Heart left ventricle (tissue), 16 donors: ENCODE measurements around the gene IGFL4. TPM values are rescaled to one million over a fixed set of nuclear protein-coding genes. Genes with fewer than 3 reads are reported as not detected.
A peak's percentile ranks its signal among the peaks of the same experiment; 100 is the strongest.
"Not testable (repeated sequence)": the region's sequence is repeated elsewhere in the genome, so short reads cannot be mapped to it uniquely, and the experiment has no call there.

Experiments
- ATAC-seq, 4 donors: fragments of 200-7000 bp; cut with Tn5 transposase; one replicate each; pipeline ENCODE4 v1.9.1; 2020 to 2022; ENCODE audit warnings: moderate library complexity in 4 of 4, mild to moderate bottlenecking in 3 of 4, moderate number of reproducible peaks in 1 of 4
- DNase-seq, 5 donors: peaks; one replicate each; pipeline ENCODE4 v3.0.0-alpha.2; 2020
- H3K27ac ChIP-seq, 12 donors: fragments of 200-600 bp; sonication (generic) in 4 of 12; one replicate each; pipeline versions ENCODE4 v1.5.0 to v1.8.0; 2016 to 2022; ENCODE audit warnings: mild to moderate bottlenecking in 2 of 12
- H3K27me3 ChIP-seq, 9 donors: fragments of 200-600 bp; sonication (generic) in 2 of 9; one replicate each; pipeline versions ENCODE4 v1.5.1 to v1.8.0; 2016 to 2022; ENCODE audit warnings: mild to moderate bottlenecking in 3 of 9
- H3K36me3 ChIP-seq, 9 donors: fragments of 200-600 bp; sonication (generic) in 2 of 9; one replicate each; pipeline versions ENCODE4 v1.5.0 to v1.8.0; 2018 to 2022; ENCODE audit warnings: mild to moderate bottlenecking in 2 of 9
- H3K4me1 ChIP-seq, 12 donors: fragments of 200-600 bp; sonication (generic) in 4 of 12; one replicate each; pipeline versions ENCODE4 v1.5.0 to v1.8.0; 2016 to 2022; ENCODE audit warnings: mild to moderate bottlenecking in 3 of 12
- H3K4me3 ChIP-seq, 12 donors: fragments of 200-600 bp; sonication (generic) in 4 of 12; one replicate each; pipeline versions ENCODE4 v1.5.0 to v1.8.0; 2017 to 2022; ENCODE audit warnings: mild to moderate bottlenecking in 9 of 12, moderate library complexity in 4 of 12
- H3K9me3 ChIP-seq, 12 donors: fragments of 200-600 bp; sonication (generic) in 4 of 12; one replicate each; pipeline versions ENCODE4 v1.5.0 to v1.8.0; 2016 to 2022; ENCODE audit warnings: mild to moderate bottlenecking in 1 of 12
- CTCF ChIP-seq, 12 donors: fragments of 200-600 bp; sonication (generic) in 4 of 12; IDR thresholded peaks; one replicate each; pipeline versions ENCODE4 v1.5.0 to v1.8.0; 2018 to 2022; ENCODE audit warnings: antibody characterized with exemption in 12 of 12, mild to moderate bottlenecking in 5 of 12
- POLR2A ChIP-seq, 2 donors: fragments of 450-650 bp; IDR thresholded peaks; one replicate each; pipeline ENCODE4 v1.6.1; 2017; ENCODE audit warnings: antibody characterized with exemption in 2 of 2, mild to moderate bottlenecking in 2 of 2, moderate library complexity in 2 of 2
- WGBS, 4 donors: extraction: QIAGEN DNeasy Blood & Tissue Kit in 2 of 4; methylation state at CpG; one replicate each; pipeline versions ENCODE4 v1.1.5 to v1.1.7; 2013 to 2018; 5-methylcytosine and 5-hydroxymethylcytosine counted together
- intact Hi-C, 10 donors: fragments of 100-400 bp; cut with DNase I; formaldehyde crosslinking; loops; one replicate each; pipeline versions ENCODE4 v1.11.1 to v1.14.2; 2022
- polyA plus RNA-seq, 2 donors: library from polyadenylated mRNA; stranded (reverse); fragments of 200-250 nt; gene quantifications; one replicate each; pipeline ENCODE4 v1.2.3, GENCODE V29; 2013
- total RNA-seq, 9 donors: library from RNA; depleted of rRNA in 2 of 9; stranded (reverse); fragments of >200 nt in 2 of 9; fragmentation: NEBNext Ultra II Directional in 3 of 9; extraction: Animal tissue kit (Norgen Biotek cat#: 25700) in 3 of 9; gene quantifications; one replicate each; pipeline versions ENCODE4 v1.1.0 to v1.2.4, GENCODE V29; 2016 to 2023
- donor health status: ischemic (EF 13 %, LVEDD 7.1; RV severe dilation, severe dysfunction).
- donor health status: healthy with polysubstance abuse.
- donor health status: DM: no; HTN: yes; CAD: no.
- donor health status: DM: no; HTN: no; CAD: no.
- donor health status: ischemic (EF 25% LVEDD 6.9; RV normal size, moderate dysfunction).
- donor health status: ischemic (EF 25% LVEDD 5.7; RV mildly dilated, moderate dysfunction).
- donor health status: healthy.
- donor health status: DM: yes; HTN: yes; CAD: no.
- donor health status: ischemic (EF 35%, LVEDD 5.7; RV mildly dilated, moderate dysfunction).
- donor health status: nonischemic (EF 11% LVEDD 7.7; RV severe dilation, severe dysfunction).
- donor health status: DM: yes; HTN: yes; CAD: no.
- donor health status: PGD.
- donor health status: ischemic (EF 29% LVEDD 5.4; RV normal size, mild dysfunction).
- donor health status: nonischemic (EF 23%, LVEDD 6.1; RV moderate dilation, normal function).

The IGFL4 gene
- total and polyA plus RNA-seq, 11 donors: not detected

GRCh38 chr19:46079576-46079975 is 38.8 kb upstream of the IGFL4 start:
- DNase-seq (no peak), ATAC-seq (no peak)
- intact Hi-C loops: loop anchor here in 4 of 10 donors (2.0 to 5.0 kb wide), 4 partner anchors 52 to 188 kb away; no protein-coding TSS in a partner anchor
- peaks cover 0 to 5% (median 2%) of the 10 kb centered on the region in 12 donors for H3K9me3 ChIP-seq
- peak overlapping the region in 1 of 12 donors; percentile 69 for H3K27ac ChIP-seq
- WGBS, 4 donors: 85 to 94% (median 89%) methylated on average over 3 to 7 of the region's 7 CpGs
- H3K4me3 ChIP-seq: no peak overlapping the region
- no peak for TF ChIP-seq CTCF (IDR thresholded peaks at IDR 0.05)
- no peak for TF ChIP-seq POLR2A (IDR thresholded peaks at IDR 0.05)
- no peaks in the 10 kb centered on the region for H3K36me3 ChIP-seq
- peaks cover 16 to 77% (median 43%) of the 10 kb centered on the region in 9 donors for H3K27me3 ChIP-seq
- peaks cover 0 to 8% (median 0%) of the 10 kb centered on the region in 12 donors for H3K4me1 ChIP-seq

GRCh38 chr19:46078573-46079332 is 38.0 kb upstream of the IGFL4 start:
- DNase-seq, H3K9me3 ChIP-seq, H3K36me3 ChIP-seq, H3K4me1 ChIP-seq, H3K4me3 ChIP-seq: not testable (repeated sequence)
- H3K27ac ChIP-seq: peak overlapping the region in 1 of 12 donors; percentile 69
- intact Hi-C loops: loop anchor here in 4 of 10 donors (2.0 to 5.0 kb wide), 4 partner anchors 51 to 189 kb away; no protein-coding TSS in a partner anchor
- H3K27me3 ChIP-seq: peaks cover 16 to 78% (median 48%) of the 10 kb centered on the region in 9 donors
- peak in 1 of 4 donors; percentile 62 for ATAC-seq
- 13 to 24% (median 20%) methylated on average over 20 to 44 of the region's 71 CpGs for WGBS, 4 donors
- TF ChIP-seq CTCF (IDR thresholded peaks at IDR 0.05): peak in 10 of 12 donors; percentile 17 to 43 (median 29)

GRCh38 chr19:46077815-46078167 is 37.0 kb upstream of the IGFL4 start:
- ATAC-seq: no peak
- H3K4me3 ChIP-seq: no peak overlapping the region
- TF ChIP-seq POLR2A (IDR thresholded peaks at IDR 0.05) (no peak), CTCF (IDR thresholded peaks at IDR 0.05) (peak in 3 of 12 donors; percentile 3 to 5 (median 5))
- peaks cover 0 to 5% (median 0%) of the 10 kb centered on the region in 12 donors for H3K9me3 ChIP-seq
- H3K4me1 ChIP-seq: peaks cover 0 to 8% (median 0%) of the 10 kb centered on the region in 12 donors
- H3K36me3 ChIP-seq: no peaks in the 10 kb centered on the region
- WGBS, 4 donors: 20 to 23% (median 22%) methylated on average over 6 of the region's 6 CpGs
- H3K27ac ChIP-seq: no peak overlapping the region
- no peak for DNase-seq
- peaks cover 16 to 78% (median 49%) of the 10 kb centered on the region in 9 donors for H3K27me3 ChIP-seq
- intact Hi-C loops: loop anchor here in 4 of 10 donors (2.0 to 5.0 kb wide), 4 partner anchors 50 to 190 kb away; no protein-coding TSS in a partner anchor
